ENCODE measurements around the gene PRKAG1.

DNA sequence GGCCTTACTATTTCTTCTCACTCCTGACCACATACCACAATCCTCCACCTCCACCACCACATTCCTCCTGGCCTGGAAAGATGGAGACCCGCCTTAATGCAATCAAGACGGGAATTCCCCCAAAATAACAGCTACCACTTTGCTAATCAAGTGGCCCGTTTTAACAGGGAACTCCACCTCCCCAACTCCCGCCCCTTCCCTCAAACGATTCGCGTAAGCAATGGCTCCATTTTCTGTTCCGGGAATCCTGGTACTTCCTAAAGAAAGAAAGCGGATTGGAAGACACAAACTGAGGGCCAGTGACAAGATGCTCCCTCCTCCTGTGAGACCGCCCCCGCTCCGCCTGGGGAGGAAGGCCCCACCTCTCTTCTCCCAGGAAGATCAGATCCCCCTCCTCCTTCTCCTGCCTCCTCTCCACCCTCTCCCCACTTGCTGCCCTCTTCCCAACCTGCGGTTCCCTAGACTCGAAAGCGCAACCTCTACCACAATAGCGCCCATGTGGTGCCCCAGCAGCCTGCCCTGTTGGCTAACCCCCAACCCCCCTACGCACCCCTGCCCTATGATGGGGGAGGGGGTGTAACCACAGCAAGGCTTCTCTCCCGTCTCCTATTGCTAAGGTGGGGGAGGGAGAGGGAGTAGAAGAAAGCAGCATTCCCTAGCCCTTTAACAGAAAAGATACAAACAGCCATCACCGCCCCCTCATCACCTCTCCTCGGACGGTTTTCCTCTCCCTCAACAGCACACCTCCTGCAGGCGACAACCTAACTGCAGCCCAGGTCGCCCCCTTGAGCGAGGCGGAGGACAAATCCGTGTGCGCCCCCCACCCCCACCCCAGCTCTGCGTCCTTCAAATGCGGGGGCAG is 62.1 kb downstream of the PRKAG1 start:
- TF ChIP-seq POLR2A (IDR thresholded peaks at IDR 0.05) (no peak), POLR2AphosphoS5 (IDR thresholded peaks at IDR 0.05) (peak in 2 of 4 donors; percentile 37 to 63)
